Activated CD4-positive, alpha-beta T cell treated with anti-CD3 and anti-CD28 coated beads, Interleukin-2, amount 50 U/mL, for 48 hours (primary cell): ENCODE results near the gene VGLL3.
"Not testable (repeated sequence)": the region's sequence is repeated elsewhere in the genome, so short reads cannot be mapped to it uniquely, and the experiment has no call there.

ENCODE experiments used
- DNase-seq, 2 experiments: peaks; one replicate each; pipeline ENCODE4 v3.0.0-alpha.2; 2020

Gene VGLL3

DNA sequence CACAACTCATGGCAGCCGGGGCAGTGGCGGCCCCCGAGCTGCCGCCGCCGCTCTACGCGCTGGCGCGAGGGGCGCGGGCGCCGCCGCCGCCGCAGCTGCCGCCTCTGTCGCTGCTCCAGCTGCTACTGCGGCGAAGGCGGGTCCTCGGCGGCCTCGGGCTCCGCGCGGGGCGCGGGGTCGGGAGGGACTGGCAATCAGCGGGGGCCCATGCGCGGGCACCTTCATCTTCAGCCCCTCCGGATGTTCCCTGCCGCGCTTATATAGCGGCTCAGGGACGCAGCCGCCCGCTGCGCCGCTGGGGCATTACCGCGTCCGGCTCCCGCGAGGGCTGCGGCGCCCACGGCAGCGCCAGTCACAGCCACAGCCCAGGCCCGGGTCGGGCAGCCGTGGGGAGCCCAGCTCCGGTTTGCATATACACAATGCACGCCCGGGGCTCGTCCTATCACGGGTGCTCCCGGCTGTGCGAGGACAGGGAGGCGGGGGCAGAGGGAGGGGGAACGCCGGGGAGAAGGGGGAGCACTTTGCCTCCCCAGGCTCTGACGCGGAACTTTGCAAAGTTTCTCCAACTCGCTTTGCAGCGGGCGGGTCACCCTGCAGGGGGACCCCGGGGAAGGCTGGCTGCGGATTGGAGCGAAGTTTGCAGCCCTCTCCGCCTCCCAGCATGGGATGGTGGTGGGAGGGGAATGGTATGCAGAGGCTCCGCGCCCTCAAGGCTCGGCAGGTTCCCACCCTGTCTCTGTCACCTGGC, at the start of gene VGLL3:
Gene VGLL3, minus strand, starts transcription at position 416 of the 748 bp plus-strand sequence. Its CDS starts 406 bp downstream, at position 10.
- DNase-seq = peak in 1 of 2 experiments; percentile 5

DNA sequence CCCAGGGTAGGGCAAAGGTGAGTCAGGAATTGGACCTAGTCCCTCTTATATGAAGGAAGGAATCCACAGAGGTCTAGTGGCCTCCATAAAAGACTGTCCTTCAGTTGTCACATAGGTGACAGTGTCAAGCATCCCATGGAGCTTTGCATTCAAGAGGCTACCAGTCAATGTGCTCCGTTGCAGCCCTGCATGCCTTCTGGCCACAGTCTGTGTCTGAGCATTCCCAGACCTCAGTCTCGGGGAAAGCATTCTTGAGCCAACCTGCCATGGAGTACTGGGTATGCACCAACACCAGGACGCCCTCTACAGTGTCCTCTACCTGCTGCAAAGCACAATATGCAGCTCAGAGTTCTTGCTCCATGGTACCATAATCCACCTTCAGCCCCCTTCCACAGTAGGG, 46.7 kb upstream of the VGLL3 start:
- no peak for DNase-seq

DNA sequence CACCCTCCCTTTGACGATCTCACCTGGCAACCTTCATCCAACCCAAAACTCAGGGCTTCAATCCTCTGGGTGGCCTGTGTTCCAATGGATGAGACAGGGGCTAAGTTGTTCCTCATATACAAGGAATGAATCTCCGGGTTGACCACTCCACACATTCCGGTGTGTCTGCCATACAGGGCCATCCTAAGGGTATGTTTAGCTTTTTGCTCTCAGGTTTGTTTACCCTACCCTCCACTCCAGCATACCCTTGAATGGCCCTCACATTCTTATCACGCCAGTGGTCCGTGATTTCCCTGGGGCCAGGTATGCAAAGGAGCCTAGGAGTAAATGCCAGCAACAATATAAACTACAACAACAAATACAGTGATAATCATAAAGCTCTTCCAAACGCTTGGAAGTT, 45.7 kb upstream of the VGLL3 start:
- DNase-seq = no peak

- DNase-seq = no peak
These were observed 44.4 kb upstream of the VGLL3 start for GRCh38 chr3:87035339-87035738.

- DNase-seq = no peak
These were observed 42.3 kb upstream of the VGLL3 start for GRCh38 chr3:87033205-87033604.

DNA sequence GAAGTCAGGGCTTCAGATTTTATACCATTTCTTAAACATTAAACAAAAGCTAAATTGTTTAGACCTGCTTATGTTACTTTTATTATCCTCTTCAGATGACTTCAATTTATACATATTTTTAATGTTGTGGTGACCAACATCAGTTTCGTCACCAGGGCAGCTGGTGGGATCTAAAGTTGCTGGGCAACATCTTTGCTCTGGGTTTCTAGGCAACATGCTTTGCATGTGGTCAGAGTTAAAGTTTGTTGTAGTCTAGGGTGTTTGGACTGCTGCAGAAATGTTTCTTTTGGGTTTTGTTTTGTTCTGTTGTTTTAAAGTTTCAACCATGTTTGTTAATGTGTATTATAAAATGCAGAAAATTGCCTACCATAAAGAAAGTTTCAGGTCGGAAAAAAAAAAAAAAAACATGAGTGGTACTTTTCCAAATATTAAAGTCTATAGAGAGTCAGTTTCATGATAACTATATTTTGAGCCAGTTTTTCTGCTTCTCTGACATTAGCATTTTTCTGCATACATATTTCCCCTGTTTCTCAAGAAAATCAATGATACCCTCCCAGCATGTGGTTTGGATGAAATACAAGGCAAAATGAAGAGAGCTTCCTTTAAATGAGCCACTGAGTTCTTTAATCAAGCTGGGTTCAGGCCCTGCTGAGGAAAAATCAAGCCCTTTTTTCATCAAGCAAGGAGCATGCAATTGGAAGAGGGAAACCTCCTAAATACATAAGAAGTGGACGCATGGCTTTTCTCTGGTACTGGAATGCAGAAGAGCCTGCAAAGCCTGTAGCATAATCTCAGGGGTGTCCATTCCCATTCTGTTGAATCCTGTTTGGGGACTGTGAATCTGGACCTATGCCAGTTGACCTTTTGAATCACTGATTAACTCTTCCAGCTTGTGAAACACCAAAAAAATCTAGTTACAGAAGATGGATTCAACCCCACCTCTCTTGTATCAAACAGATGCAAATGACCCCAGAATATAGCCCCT, 35.0 kb upstream of the VGLL3 start:
- no peak for DNase-seq

GRCh38 chr3:87017370-87017769, 26.4 kb upstream of the VGLL3 start:
- DNase-seq = not testable (repeated sequence)

GRCh38 chr3:87009271-87009670, 18.3 kb upstream of the VGLL3 start:
- no peak for DNase-seq

DNA sequence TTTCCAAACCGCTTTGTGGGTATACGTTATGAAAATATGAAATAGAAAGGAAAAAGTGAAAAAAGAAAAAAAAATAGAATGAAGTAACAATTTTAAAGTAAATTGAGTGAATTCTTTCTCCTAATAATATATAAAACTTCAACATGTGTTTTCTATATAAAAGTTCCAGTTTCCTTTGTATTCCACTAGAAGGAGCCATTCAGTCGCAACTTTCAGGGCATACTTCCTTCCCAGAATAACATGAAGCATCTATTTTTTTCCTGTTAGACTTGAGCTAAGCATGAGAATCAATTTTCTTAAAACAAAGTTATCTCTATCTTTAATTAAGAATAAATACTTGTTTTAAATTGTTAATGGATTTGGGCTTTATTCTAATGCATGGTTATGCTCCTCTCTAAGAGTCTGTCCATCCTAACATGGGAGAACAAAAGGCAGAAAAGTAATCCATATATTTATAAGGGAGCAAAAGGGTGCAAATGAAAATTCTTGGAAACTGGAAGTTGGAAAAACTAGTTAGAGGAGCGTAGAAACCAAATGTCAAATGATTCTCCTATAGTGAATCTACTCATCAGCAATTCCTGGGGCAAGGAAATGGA, 16.0 kb upstream of the VGLL3 start:
- no peak for DNase-seq

DNA sequence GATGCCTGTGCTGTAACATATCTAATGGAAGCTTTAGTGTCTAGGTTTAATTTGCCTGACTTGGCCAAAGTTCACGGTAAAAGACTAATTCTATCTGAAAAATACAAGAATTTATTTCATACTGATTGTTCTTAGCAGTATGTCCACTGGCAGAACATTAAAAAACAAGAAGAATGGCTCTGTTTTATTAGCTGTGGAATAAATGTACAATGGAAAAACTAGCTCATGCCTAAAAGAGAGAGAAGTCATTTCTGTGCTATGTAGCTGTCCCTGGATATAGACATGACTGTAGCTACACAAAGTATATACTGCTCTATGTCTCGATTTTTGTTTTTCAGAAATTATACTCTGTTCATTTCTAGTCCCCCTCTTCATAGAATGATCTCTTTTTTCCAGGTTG, 13.9 kb upstream of the VGLL3 start:
- no peak for DNase-seq

DNA sequence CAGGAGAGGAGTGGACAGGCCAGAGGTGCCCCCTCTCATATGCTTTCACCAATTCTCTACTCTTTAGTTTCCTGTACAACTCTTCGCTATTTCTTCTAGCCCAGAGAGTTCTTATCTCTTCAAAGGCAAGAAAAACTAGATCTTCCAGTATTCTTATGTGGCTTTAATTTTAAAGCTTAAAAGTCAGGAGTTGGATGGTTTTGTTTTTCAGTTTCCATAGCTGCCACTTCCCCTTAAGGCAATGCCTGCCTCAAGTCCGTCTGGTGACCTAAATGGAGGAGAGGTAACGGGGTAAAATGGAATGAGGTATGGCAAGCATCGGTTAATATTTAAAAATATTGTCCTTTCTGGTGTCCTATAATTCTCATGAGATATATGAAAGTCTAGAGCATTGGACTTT, 11.4 kb upstream of the VGLL3 start:
- DNase-seq = no peak

DNA sequence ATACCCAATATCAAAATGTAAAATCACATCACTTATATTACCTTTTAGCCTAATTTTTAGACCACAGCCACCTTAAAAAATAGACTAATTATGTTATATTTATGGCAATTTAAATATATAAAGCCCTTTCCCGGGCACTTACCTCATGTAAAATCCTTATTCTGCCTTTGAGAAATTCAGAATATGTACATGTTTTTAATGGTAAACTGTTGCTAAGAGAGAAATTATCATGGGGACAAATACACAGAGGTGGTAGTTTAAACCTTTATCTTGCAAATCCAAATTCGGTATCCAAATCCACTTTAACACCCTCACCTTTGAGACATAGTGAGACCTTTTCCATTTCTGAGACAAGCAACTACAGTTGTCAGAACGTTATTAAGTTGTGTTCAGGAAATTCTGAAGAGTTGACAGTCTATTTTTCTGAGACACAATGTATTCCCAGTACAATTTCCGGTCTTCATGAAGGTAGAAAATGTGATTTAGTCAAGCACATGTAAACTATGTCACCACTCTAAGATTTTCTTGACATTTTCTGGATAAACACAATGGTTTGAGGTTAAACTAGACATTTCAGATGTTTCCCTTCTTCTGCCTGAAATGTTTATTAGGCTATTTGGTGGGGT, 10.6 kb upstream of the VGLL3 start:
- no peak for DNase-seq

DNA sequence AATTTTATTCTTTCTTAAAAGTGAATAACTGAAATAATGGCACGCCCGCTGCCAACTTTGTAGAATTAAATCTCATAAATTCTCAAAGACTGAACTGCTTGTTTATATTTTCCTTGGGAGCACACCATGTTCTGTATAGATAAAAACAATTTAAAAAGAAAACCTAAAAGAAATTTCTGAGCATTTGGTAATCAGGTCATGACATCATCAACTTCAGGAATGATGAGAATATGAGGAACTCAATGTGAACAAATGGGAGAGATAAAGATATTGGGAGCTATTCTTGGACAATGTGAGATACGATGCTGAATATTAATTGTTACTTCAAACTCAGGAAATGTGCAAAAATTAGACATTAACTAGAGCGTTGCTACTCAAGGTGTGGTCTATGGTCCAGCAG, 10.0 kb upstream of the VGLL3 start:
- no peak for DNase-seq

DNA sequence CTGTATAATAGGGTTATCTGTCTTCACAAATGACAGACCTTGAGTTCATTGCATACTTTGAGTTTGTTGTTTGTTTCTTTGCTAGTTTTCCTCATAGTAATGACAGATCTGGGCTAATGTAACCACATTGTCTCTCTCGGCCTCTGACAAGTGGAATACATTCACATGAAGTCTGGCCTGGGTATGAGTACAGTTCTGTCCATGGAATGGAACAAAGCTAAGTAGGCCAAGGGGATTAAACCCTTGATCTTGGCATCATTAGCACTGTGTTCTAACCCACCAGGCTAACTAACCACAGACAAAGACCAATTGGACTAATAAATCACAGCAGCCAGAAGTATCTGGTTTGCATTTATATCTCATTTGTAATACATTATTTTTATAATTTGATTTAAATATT, 7.6 kb upstream of the VGLL3 start:
- DNase-seq = no peak

GRCh38 chr3:86996261-86996955, 5.5 kb upstream of the VGLL3 start:
- DNase-seq = no peak

DNA sequence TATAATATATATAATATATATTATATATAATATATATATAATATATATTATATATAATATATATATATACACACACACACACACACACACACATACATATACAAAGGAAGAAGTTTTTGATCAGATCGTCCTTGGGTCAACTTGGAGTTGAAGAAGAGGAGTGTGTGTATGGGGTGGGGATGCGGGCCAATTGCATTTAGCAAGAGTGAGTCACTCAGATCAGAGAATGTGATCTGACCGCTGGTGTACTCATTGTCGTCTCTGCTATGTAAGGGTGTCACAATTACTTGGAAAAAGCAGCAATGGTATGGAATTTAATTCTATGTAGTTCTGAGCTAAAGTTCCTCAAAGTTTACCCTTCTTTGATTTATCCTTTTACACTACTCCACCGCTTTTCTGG, 4.6 kb upstream of the VGLL3 start:
- DNase-seq = no peak

- DNase-seq = no peak
These were observed 2.8 kb upstream of the VGLL3 start for GRCh38 chr3:86993704-86994103.

DNA sequence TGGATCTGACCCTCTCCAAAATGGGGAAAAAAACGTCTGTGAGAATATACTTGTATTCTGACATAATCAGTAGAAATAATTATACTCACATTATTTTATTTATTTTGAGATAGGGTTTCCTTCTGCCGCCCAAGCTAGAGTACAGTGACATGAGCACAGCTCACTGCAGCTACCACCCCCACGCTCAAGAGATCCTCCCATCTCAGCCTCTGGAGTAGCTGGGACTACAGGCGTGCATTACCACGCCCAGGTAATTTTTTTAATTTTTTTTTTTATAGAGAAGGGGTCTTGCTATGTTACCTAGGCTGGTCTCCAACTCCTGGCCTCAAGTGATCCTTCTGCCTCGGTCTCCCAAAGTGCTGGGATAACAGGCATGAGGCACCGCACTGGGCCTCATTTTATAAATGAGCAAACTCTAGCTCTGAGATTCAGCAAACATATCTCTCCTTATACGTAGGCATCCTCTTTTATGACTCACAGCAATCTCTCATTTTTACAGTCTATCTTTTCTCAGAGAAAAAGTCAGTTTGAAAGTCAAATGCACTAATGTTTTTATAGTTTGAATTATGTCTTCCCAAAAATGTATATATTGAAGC, 989 bp upstream of the VGLL3 start:
- DNase-seq = no peak

GRCh38 chr3:86991482-86991815, 500 bp upstream of the VGLL3 start:
- DNase-seq = no peak

- DNase-seq = peak in 1 of 2 experiments; percentile 4
These were observed 776 bp downstream of the VGLL3 start for GRCh38 chr3:86990012-86990733.

DNA sequence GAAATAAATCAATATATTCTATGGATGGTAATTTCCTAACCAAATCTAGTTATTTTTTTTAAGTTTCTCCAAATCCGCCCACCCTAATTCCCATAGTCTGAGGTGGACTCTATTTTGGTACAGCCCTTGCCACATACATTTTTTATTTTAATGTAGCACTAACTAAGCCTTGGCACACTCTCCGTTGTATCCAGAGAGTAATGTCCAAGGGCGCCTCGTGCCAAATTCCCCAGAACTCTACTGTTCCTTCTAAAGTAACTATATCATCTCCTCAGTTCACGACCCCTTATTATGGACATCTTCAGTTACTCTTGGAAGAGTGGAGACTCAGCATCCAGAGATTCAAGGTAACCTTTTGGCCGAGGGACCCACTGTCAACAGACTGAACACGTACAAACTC, 1.3 kb downstream of the VGLL3 start:
- DNase-seq = no peak
